K562 (cell line): ENCODE data around the gene IL5. TPM values are rescaled to one million over a fixed set of nuclear protein-coding genes. Genes with fewer than 3 reads are reported as not detected.

Source experiments
- ETV5 ChIP-seq: sonication (generic); formaldehyde crosslinking; IDR thresholded peaks from 2 replicates; pipeline ENCODE4 v1.4.0; 2020; ENCODE audit warnings: low read depth, mild to moderate bottlenecking, missing genetic modification reagents
- FOXJ2 ChIP-seq: fragments of 200-800 bp; sonication (Bioruptor generic); IDR thresholded peaks from 2 replicates; pipeline ENCODE4 v1.6.1; 2016; ENCODE audit warnings: missing genetic modification characterization, missing compliant biosample characterization
- MAFF ChIP-seq: IDR thresholded peaks from 2 replicates; pipeline ENCODE4 v1.6.1; 2012; ENCODE audit warnings: low read length, improper control_type of control experiment
- MBD2 ChIP-seq: sonication (generic); IDR thresholded peaks from 2 replicates; pipeline ENCODE4 v1.6.1; 2016; ENCODE audit warnings: low read depth, borderline replicate concordance
- NONO ChIP-seq, 2 experiments: fragments of 200-400 bp in 1 of 2; fragments of 450-650 bp in 1 of 2; formaldehyde crosslinking in 1 of 2; IDR thresholded peaks; 2 replicates each; pipeline ENCODE4 v1.6.1; 2017; ENCODE audit warnings: low read depth in 2 of 2, mild to moderate bottlenecking in 2 of 2, moderate library complexity in 2 of 2, low read length in 1 of 2
- RNF2 ChIP-seq: sonication (generic); IDR thresholded peaks from 2 replicates; pipeline ENCODE4 v1.6.1; 2016
- SREBF2 ChIP-seq: sonication (generic); formaldehyde crosslinking; IDR thresholded peaks from 2 replicates; pipeline ENCODE4 v1.4.0; 2020; ENCODE audit warnings: mild to moderate bottlenecking, missing genetic modification reagents
- TEAD1 ChIP-seq, 2 experiments: fragments of 450-650 bp in 1 of 2; sonication (generic) in 1 of 2; formaldehyde crosslinking; IDR thresholded peaks; 2 replicates each; pipeline versions ENCODE4 v1.4.0 to v1.8.0; 2020 to 2022; ENCODE audit warnings: mild to moderate bottlenecking in 2 of 2, missing genetic modification reagents in 1 of 2
- ZZZ3 ChIP-seq: fragments of 450-650 bp; IDR thresholded peaks from 2 replicates; pipeline ENCODE4 v1.6.1; 2016; ENCODE audit warnings: antibody characterized with exemption, mild to moderate bottlenecking, moderate library complexity
- polyA plus RNA-seq, 8 experiments: library from polyadenylated mRNA; depleted of rRNA in 4 of 8; stranded (reverse) in 5 of 8; unstranded in 3 of 8; fragments of >200 nt; fragmentation: Nextera tagmentation in 2 of 8; fragmentation: Illumina TruSeq in 1 of 8; extraction: Ambion mirVana in 2 of 8; extraction: Trizol in 1 of 8; gene quantifications; 2 replicates each; pipeline versions ENCODE4 v1.2.1 to v1.2.3, GENCODE V29; 2011 to 2014; ENCODE audit warnings: inconsistent platforms in 1 of 8, missing spikeins in 1 of 8
- total RNA-seq, 7 experiments: library from RNA; depleted of rRNA in 6 of 7; stranded (reverse); fragments of >200 nt in 6 of 7; fragmentation: Illumina TruSeq in 2 of 7; extraction: Trizol in 2 of 7; gene quantifications; 2 replicates each; pipeline versions ENCODE4 v1.2.1 to v1.2.3, GENCODE V29; 2011 to 2021; ENCODE audit warnings: low replicate concordance in 1 of 7
- TF ChIP-seq, protein P1 (sequence below): sonication (generic); formaldehyde crosslinking; IDR thresholded peaks from 2 replicates; pipeline ENCODE4 v1.8.1; 2023; ENCODE audit warnings: mild to moderate bottlenecking, missing genetic modification reagents
- TF ChIP-seq, protein P2 (sequence below), 2 experiments: IDR thresholded peaks in 1 of 2; conservative IDR thresholded peaks in 1 of 2; 2 replicates each; pipeline ENCODE4 v1.6.1; 2016; ENCODE audit warnings: low read depth in 2 of 2, mild to moderate bottlenecking in 1 of 2, missing compliant biosample characterization in 1 of 2, missing genetic modification characterization in 1 of 2, moderate library complexity in 1 of 2
- TF ChIP-seq, protein P3 (sequence below): sonication (generic); formaldehyde crosslinking; IDR thresholded peaks from 2 replicates; pipeline ENCODE4 v1.8.0; 2022; ENCODE audit warnings: missing genetic modification reagents, mild to moderate bottlenecking, moderate library complexity, borderline replicate concordance
- TF ChIP-seq, protein P4 (sequence below): fragments of 450-650 bp; formaldehyde crosslinking; IDR thresholded peaks from 2 replicates; pipeline ENCODE4 v1.4.0; 2022; ENCODE audit warnings: mild to moderate bottlenecking, moderate library complexity
- TF ChIP-seq, protein P5 (sequence below): fragments of 450-650 bp; formaldehyde crosslinking; IDR thresholded peaks from 2 replicates; pipeline ENCODE4 v1.4.0; 2020; ENCODE audit warnings: mild to moderate bottlenecking, moderate library complexity
- TF ChIP-seq, protein P6 (sequence below): sonication (generic); formaldehyde crosslinking; IDR thresholded peaks from 2 replicates; pipeline ENCODE4 v1.8.1; 2023; ENCODE audit warnings: mild to moderate bottlenecking, missing genetic modification reagents

IL5 gene
- total and polyA plus RNA-seq, 9 of the 15 experiments (the other 6 are each of a cell fraction or from before 2014, with no cell fraction given): 0.44 TPM; not detected in 8

DNA sequence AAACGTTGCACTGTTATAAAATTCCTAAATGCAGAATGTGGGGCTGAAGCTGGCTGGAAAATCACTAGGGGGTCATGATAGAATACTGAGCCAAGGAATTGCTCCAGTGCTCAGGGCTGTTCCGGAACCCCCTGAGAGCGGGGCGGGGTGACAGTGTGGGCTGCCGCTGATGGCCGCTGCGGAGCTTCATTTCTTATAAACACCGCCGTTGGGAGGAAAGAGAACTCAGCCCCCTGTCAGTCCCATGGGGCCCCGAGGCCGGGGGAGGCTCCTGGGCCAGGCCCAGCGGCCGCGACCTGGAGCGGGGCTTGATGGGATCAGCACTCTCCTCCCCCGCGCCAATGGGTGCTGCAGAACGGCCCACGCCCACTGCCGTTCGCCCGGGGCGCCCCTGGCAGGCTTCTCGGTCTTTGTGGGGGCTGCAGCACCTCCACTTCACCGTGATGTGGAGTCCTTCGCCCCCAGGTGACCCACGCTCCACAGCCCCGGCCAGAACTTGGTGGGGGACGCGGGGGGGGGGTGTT is 47.6 kb downstream of the IL5 start (continued):
- TF ChIP-seq, protein P1, sequence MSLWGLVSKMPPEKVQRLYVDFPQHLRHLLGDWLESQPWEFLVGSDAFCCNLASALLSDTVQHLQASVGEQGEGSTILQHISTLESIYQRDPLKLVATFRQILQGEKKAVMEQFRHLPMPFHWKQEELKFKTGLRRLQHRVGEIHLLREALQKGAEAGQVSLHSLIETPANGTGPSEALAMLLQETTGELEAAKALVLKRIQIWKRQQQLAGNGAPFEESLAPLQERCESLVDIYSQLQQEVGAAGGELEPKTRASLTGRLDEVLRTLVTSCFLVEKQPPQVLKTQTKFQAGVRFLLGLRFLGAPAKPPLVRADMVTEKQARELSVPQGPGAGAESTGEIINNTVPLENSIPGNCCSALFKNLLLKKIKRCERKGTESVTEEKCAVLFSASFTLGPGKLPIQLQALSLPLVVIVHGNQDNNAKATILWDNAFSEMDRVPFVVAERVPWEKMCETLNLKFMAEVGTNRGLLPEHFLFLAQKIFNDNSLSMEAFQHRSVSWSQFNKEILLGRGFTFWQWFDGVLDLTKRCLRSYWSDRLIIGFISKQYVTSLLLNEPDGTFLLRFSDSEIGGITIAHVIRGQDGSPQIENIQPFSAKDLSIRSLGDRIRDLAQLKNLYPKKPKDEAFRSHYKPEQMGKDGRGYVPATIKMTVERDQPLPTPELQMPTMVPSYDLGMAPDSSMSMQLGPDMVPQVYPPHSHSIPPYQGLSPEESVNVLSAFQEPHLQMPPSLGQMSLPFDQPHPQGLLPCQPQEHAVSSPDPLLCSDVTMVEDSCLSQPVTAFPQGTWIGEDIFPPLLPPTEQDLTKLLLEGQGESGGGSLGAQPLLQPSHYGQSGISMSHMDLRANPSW (CRISPR knock-in tag): 0 out of 2 replicates have a peak, but pooled peaks have one; percentile 82
- no peak for TF ChIP-seq ZZZ3
- peak; percentile 42; the same call in 1 of the 2 replicates for TF ChIP-seq ETV5 (CRISPR knock-in tag)
- TF ChIP-seq, protein P2, sequence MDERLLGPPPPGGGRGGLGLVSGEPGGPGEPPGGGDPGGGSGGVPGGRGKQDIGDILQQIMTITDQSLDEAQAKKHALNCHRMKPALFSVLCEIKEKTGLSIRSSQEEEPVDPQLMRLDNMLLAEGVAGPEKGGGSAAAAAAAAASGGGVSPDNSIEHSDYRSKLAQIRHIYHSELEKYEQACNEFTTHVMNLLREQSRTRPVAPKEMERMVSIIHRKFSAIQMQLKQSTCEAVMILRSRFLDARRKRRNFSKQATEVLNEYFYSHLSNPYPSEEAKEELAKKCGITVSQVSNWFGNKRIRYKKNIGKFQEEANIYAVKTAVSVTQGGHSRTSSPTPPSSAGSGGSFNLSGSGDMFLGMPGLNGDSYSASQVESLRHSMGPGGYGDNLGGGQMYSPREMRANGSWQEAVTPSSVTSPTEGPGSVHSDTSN (CRISPR knock-in tag; IDR thresholded peaks at IDR 0.05; ENCODE audit: low read depth): peak; percentile 11; the same call in 1 of the 2 replicates
- TF ChIP-seq, protein P2 (tag; conservative IDR thresholded peaks at IDR 0.05; ENCODE audit: low read depth): peak; percentile 30; the same call in 1 of the 2 replicates
- TF ChIP-seq, protein P3, sequence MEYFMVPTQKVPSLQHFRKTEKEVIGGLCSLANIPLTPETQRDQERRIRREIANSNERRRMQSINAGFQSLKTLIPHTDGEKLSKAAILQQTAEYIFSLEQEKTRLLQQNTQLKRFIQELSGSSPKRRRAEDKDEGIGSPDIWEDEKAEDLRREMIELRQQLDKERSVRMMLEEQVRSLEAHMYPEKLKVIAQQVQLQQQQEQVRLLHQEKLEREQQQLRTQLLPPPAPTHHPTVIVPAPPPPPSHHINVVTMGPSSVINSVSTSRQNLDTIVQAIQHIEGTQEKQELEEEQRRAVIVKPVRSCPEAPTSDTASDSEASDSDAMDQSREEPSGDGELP (CRISPR knock-in tag): peak; percentile 63
- TF ChIP-seq NONO (IDR thresholded peaks at IDR 0.05; ENCODE audit: low read depth in 2 of 2, low read length in 1 of 2): peak; percentile 36 to 89; a peak in 2 of 4 replicates
- TF ChIP-seq, protein P4, sequence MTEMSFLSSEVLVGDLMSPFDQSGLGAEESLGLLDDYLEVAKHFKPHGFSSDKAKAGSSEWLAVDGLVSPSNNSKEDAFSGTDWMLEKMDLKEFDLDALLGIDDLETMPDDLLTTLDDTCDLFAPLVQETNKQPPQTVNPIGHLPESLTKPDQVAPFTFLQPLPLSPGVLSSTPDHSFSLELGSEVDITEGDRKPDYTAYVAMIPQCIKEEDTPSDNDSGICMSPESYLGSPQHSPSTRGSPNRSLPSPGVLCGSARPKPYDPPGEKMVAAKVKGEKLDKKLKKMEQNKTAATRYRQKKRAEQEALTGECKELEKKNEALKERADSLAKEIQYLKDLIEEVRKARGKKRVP (CRISPR knock-in tag): no peak
- TF ChIP-seq RNF2: peak; percentile 97
- TF ChIP-seq, protein P5, sequence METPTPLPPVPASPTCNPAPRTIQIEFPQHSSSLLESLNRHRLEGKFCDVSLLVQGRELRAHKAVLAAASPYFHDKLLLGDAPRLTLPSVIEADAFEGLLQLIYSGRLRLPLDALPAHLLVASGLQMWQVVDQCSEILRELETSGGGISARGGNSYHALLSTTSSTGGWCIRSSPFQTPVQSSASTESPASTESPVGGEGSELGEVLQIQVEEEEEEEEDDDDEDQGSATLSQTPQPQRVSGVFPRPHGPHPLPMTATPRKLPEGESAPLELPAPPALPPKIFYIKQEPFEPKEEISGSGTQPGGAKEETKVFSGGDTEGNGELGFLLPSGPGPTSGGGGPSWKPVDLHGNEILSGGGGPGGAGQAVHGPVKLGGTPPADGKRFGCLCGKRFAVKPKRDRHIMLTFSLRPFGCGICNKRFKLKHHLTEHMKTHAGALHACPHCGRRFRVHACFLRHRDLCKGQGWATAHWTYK: peak; percentile 26; the same call in 1 of the 2 replicates
- no peak for TF ChIP-seq SREBF2 (CRISPR knock-in tag)
- peak in 1 of 2 experiments; percentile 83; a peak in 1 of 4 replicates for TF ChIP-seq TEAD1 (CRISPR knock-in tag; IDR thresholded peaks at IDR 0.05)
- TF ChIP-seq MAFF: no peak
- TF ChIP-seq, protein P6, sequence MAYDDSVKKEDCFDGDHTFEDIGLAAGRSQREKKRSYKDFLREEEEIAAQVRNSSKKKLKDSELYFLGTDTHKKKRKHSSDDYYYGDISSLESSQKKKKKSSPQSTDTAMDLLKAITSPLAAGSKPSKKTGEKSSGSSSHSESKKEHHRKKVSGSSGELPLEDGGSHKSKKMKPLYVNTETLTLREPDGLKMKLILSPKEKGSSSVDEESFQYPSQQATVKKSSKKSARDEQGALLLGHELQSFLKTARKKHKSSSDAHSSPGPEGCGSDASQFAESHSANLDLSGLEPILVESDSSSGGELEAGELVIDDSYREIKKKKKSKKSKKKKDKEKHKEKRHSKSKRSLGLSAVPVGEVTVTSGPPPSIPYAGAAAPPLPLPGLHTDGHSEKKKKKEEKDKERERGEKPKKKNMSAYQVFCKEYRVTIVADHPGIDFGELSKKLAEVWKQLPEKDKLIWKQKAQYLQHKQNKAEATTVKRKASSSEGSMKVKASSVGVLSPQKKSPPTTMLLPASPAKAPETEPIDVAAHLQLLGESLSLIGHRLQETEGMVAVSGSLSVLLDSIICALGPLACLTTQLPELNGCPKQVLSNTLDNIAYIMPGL (CRISPR knock-in tag): peak; percentile 37; the same call in 1 of the 2 replicates
- 0 out of 2 replicates have a peak, but pooled peaks have one; percentile 41 for TF ChIP-seq MBD2
- peak; percentile 5; the same call in 1 of the 2 replicates for TF ChIP-seq FOXJ2 (tag)
